Lower leg skin (tissue), 3 donors: ENCODE data around the gene PF4V1.

ENCODE experiments used
- POLR2A ChIP-seq, 2 donors: fragments of 450-650 bp; IDR thresholded peaks; one replicate each; pipeline ENCODE4 v1.6.1; 2016 to 2017; ENCODE audit warnings: antibody characterized with exemption in 2 of 2, mild to moderate bottlenecking in 1 of 2, moderate library complexity in 1 of 2
- TF ChIP-seq, protein P1 (sequence below), 3 donors: fragments of 450-650 bp; IDR thresholded peaks; one replicate each; pipeline ENCODE4 v1.5.1; 2016; ENCODE audit warnings: antibody characterized with exemption in 3 of 3, mild to moderate bottlenecking in 3 of 3, moderate library complexity in 2 of 3

GRCh38 chr4:73816814-73817213, 36.3 kb upstream of the PF4V1 start:
- TF ChIP-seq, protein P1, sequence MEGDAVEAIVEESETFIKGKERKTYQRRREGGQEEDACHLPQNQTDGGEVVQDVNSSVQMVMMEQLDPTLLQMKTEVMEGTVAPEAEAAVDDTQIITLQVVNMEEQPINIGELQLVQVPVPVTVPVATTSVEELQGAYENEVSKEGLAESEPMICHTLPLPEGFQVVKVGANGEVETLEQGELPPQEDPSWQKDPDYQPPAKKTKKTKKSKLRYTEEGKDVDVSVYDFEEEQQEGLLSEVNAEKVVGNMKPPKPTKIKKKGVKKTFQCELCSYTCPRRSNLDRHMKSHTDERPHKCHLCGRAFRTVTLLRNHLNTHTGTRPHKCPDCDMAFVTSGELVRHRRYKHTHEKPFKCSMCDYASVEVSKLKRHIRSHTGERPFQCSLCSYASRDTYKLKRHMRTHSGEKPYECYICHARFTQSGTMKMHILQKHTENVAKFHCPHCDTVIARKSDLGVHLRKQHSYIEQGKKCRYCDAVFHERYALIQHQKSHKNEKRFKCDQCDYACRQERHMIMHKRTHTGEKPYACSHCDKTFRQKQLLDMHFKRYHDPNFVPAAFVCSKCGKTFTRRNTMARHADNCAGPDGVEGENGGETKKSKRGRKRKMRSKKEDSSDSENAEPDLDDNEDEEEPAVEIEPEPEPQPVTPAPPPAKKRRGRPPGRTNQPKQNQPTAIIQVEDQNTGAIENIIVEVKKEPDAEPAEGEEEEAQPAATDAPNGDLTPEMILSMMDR (IDR thresholded peaks at IDR 0.05) = no peak
- TF ChIP-seq POLR2A (IDR thresholded peaks at IDR 0.05) = no peak
